B cell (primary cell): ENCODE measurements around the gene NRDE2. TPM values are rescaled to one million over a fixed set of nuclear protein-coding genes. Genes with fewer than 3 reads are reported as not detected.
"Not testable (repeated sequence)": the region's sequence is repeated elsewhere in the genome, so short reads cannot be mapped to it uniquely, and the experiment has no call there.

Source experiments
- ATAC-seq: fragments of 200-7000 bp; cut with Tn5 transposase; one replicate; pipeline ENCODE4 v1.10.0; 2021; ENCODE audit warnings: low read depth, mild to moderate bottlenecking, moderate number of reproducible peaks, moderate library complexity
- CTCF ChIA-PET: fragments of 350-600 bp; sonication (Branson Sonifier 250); formaldehyde crosslinking; loops from one replicate; lab custom pipeline; 2021; ENCODE audit warnings: antibody characterized with exemption, inconsistent platforms; lab: Charles Lee
- POLR2A ChIA-PET: fragments of 350-600 bp; sonication (Branson Sonifier 250); formaldehyde crosslinking; loops from one replicate; lab custom pipeline; 2021; ENCODE audit warnings: antibody characterized with exemption; lab: Charles Lee
- DNase-seq: peaks from one replicate; pipeline ENCODE4 v3.0.0; 2013
- H2AFZ ChIP-seq: 2 replicates; pipeline ENCODE4 v1.6.1; 2012; ENCODE audit warnings: mild to moderate bottlenecking, low read depth, low read length; ENCODE audit not compliant: insufficient read depth, poor library complexity, severe bottlenecking
- H3K27ac ChIP-seq, 2 donors: 1 replicate in 1 of 2; 2 replicates in 1 of 2; pipeline ENCODE4 v1.5.1; 2012 to 2013; ENCODE audit warnings: low read length in 2 of 2, mild to moderate bottlenecking in 2 of 2, moderate library complexity in 1 of 2
- H3K27me3 ChIP-seq, 4 experiments: fragments of 200-600 bp in 1 of 4; sonication (generic) in 1 of 4; replicated peaks in 1 of 4; 1 replicate in 2 of 4; 2 replicates in 2 of 4; pipeline versions ENCODE4 v1.6.1 to v1.7.0; 2013 to 2016; ENCODE audit warnings: low read length in 3 of 4, mild to moderate bottlenecking in 2 of 4, mixed read lengths in 1 of 4, moderate library complexity in 1 of 4; ENCODE audit not compliant: insufficient read depth in 4 of 4, control insufficient read depth in 3 of 4; ENCODE audit errors: control extremely low read depth in 1 of 4
- H3K36me3 ChIP-seq, 2 experiments: replicated peaks in 1 of 2; 1 replicate in 1 of 2; 2 replicates in 1 of 2; pipeline versions ENCODE4 v1.6.1 to v1.7.1; 2013; ENCODE audit warnings: low read length in 1 of 2; ENCODE audit not compliant: insufficient read depth in 2 of 2, control insufficient read depth in 1 of 2; ENCODE audit errors: control extremely low read depth in 1 of 2, extremely low read depth in 1 of 2
- H3K4me1 ChIP-seq, 2 donors: fragments of 200-600 bp in 1 of 2; sonication (generic) in 1 of 2; 1 replicate in 1 of 2; 2 replicates in 1 of 2; pipeline versions ENCODE4 v1.5.1 to v1.6.1; 2013 to 2017; ENCODE audit warnings: low read length in 2 of 2; ENCODE audit not compliant: control insufficient read depth in 2 of 2, insufficient read depth in 2 of 2
- H3K4me2 ChIP-seq: replicated peaks from 2 replicates; pipeline ENCODE3; 2012; ENCODE audit warnings: mild to moderate bottlenecking, low read depth, low read length; ENCODE audit not compliant: poor library complexity, severe bottlenecking
- H3K4me3 ChIP-seq, 5 experiments: fragments of 200-600 bp in 1 of 5; sonication (generic) in 1 of 5; 1 replicate in 3 of 5; 2 replicates in 2 of 5; pipeline versions ENCODE4 v1.5.1 to v1.7.0; 2011 to 2016; ENCODE audit warnings: low read length in 4 of 5, mild to moderate bottlenecking in 4 of 5, low read depth in 2 of 5, control low read depth in 1 of 5, moderate library complexity in 1 of 5; ENCODE audit not compliant: insufficient read depth in 1 of 5; ENCODE audit errors: control extremely low read depth in 1 of 5, extremely low read depth in 1 of 5
- H3K79me2 ChIP-seq: fragments of 200-600 bp; sonication (generic); one replicate; pipeline ENCODE4 v1.6.0; 2016; ENCODE audit warnings: low read length; ENCODE audit not compliant: control insufficient read depth, insufficient read depth
- H3K9ac ChIP-seq: fragments of 200-600 bp; sonication (generic); 2 replicates; pipeline ENCODE4 v1.6.1; 2017; ENCODE audit warnings: mild to moderate bottlenecking, low read length, moderate library complexity
- H3K9me3 ChIP-seq, 3 donors: one replicate each; pipeline versions ENCODE4 v1.6.1 to v1.7.1; 2013; ENCODE audit warnings: low read length in 2 of 3; ENCODE audit not compliant: control insufficient read depth in 2 of 3, insufficient read depth in 1 of 3; ENCODE audit errors: control extremely low read depth in 1 of 3
- H4K20me1 ChIP-seq: 2 replicates; pipeline ENCODE4 v1.6.0; 2012; ENCODE audit warnings: mild to moderate bottlenecking, low read length; ENCODE audit not compliant: insufficient read depth, control insufficient read depth, poor library complexity, severe bottlenecking
- H3K27ac Mint-ChIP-seq: one replicate; pipeline ENCODE4 v1.8.0; 2021; ENCODE audit warnings: mixed read lengths
- H3K27me3 Mint-ChIP-seq: one replicate; pipeline ENCODE4 v1.8.0; 2021; ENCODE audit warnings: mixed read lengths
- H3K4me1 Mint-ChIP-seq: one replicate; pipeline ENCODE4 v1.8.0; 2021; ENCODE audit warnings: mixed read lengths
- H3K4me3 Mint-ChIP-seq: one replicate; pipeline ENCODE4 v1.8.0; 2021; ENCODE audit warnings: mixed read lengths
- H3K9me3 Mint-ChIP-seq: one replicate; pipeline ENCODE4 v1.8.0; 2022; ENCODE audit warnings: mixed read lengths; ENCODE audit not compliant: insufficient read depth
- CTCF ChIP-seq: fragments of 200-600 bp; IDR thresholded peaks from one replicate; pipeline ENCODE4 v1.8.0; 2022; ENCODE audit warnings: antibody characterized with exemption, mild to moderate bottlenecking
- EZH2 ChIP-seq: IDR thresholded peaks from 2 replicates; pipeline ENCODE4 v1.6.1; 2012; ENCODE audit warnings: borderline replicate concordance, low read depth, mild to moderate bottlenecking, moderate library complexity, low read length; ENCODE audit not compliant: insufficient read depth, poor library complexity, severe bottlenecking
- WGBS: methylation state at CpG from one replicate; pipeline ENCODE4 v1.1.5; 2013; ENCODE audit warnings: missing lambda C conversion rate; ENCODE audit not compliant: insufficient coverage; 5-methylcytosine and 5-hydroxymethylcytosine counted together
- intact Hi-C: fragments of 100-400 bp; cut with micrococcal nuclease; formaldehyde crosslinking; loops from one replicate; pipeline ENCODE4 v1.10.0; 2022
- polyA plus RNA-seq: library from polyadenylated mRNA; depleted of rRNA; stranded (reverse); fragments of >200 nt; gene quantifications from 2 replicates; pipeline ENCODE4 v1.2.3, GENCODE V29; 2012
- total RNA-seq, 2 donors: library from RNA; stranded (reverse); fragments of 120-200 nt in 1 of 2; gene quantifications; 1 replicate in 1 of 2; 2 replicates in 1 of 2; pipeline versions ENCODE4 v1.2.3 to v1.2.4, GENCODE V29; 2013 to 2022

The NRDE2 gene
- total and polyA plus RNA-seq, 2 donors (not counting 1 experiment from before 2014, with no cell fraction given) = 5.3 to 35.8 TPM

DNA sequence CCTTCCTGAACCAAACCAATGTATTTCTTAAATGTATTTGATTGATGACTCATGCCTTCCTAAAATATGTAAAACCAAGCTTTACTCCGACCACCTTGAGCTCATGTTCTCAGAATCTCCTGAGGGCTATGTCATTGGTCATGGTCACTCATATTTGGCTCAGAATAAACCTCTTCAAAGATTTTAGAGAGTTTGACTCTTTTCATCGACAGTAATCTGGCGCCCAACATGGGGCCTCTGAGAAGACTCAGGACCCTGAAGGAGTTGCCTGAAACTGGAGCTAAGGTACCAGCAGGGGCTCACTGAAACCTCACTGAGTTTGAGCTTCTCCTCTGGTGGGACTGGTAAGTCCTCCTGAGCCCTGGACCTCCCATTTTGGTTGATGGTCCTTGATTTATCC lies 92.6 kb downstream of the NRDE2 start:
- Mint-ChIP-seq H3K4me3 (no peak overlapping the region), H3K27me3 (peaks cover 22% of the 10 kb centered on the region), H3K27ac (no peak overlapping the region), H3K4me1 (no peaks in the 10 kb centered on the region), H3K9me3 (peaks cover 18% of the 10 kb centered on the region)
- H3K9ac ChIP-seq = no peak overlapping the region
- DNase-seq (peak; percentile 18), ATAC-seq (no peak)
- 95% methylated on average over 3 of the region's 3 CpGs for WGBS
- H3K27me3 ChIP-seq = peaks cover 0 to 9% (median 2%) of the 10 kb centered on the region in 4 experiments
- H3K27ac ChIP-seq = no peak overlapping the region
- intact Hi-C loops = no loop called here
- ChIA-PET POLR2A (no interaction called here), CTCF (no interaction called here)
- H3K36me3 ChIP-seq = no peaks in the 10 kb centered on the region
- peaks cover 0 to 5% of the 10 kb centered on the region in 2 donors for H3K4me1 ChIP-seq
- H3K9me3 ChIP-seq = peaks cover 10 to 67% (median 56%) of the 10 kb centered on the region in 3 donors
- H3K79me2 ChIP-seq = no peaks in the 10 kb centered on the region
- TF ChIP-seq EZH2 (no peak), CTCF (no peak)
- no peak overlapping the region for H3K4me3 ChIP-seq
- no peak overlapping the region for H3K4me2 ChIP-seq
- H4K20me1 ChIP-seq = no peaks in the 10 kb centered on the region
- no peak overlapping the region for H2AFZ ChIP-seq

- intact Hi-C loops = no loop called here
- H3K9ac ChIP-seq = no peak overlapping the region
- no peak overlapping the region for H3K4me2 ChIP-seq
- ChIA-PET POLR2A (no interaction called here), CTCF (interaction anchor here (1.4 to 2.1 kb wide), 3 partner anchors 30 to 296 kb away, joined by 3 to 8 read pairs (median 5); no protein-coding TSS in a partner anchor)
- H3K4me3 ChIP-seq = no peak overlapping the region
- H3K27ac ChIP-seq = no peak overlapping the region
- Mint-ChIP-seq H3K4me1 (no peaks in the 10 kb centered on the region), H3K27ac (no peak overlapping the region), H3K27me3 (peaks cover 22% of the 10 kb centered on the region), H3K4me3 (peak overlapping the region; percentile 16), H3K9me3 (peaks cover 9% of the 10 kb centered on the region)
- DNase-seq (peak; percentile 47), ATAC-seq (no peak)
- H3K27me3 ChIP-seq = peaks cover 0 to 15% (median 2%) of the 10 kb centered on the region in 4 experiments
- no peak overlapping the region for H2AFZ ChIP-seq
- peaks cover 0 to 5% of the 10 kb centered on the region in 2 donors for H3K4me1 ChIP-seq
- peak; percentile 73 for TF ChIP-seq CTCF
- TF ChIP-seq EZH2 = no peak
- H3K79me2 ChIP-seq = no peaks in the 10 kb centered on the region
- peaks cover 10 to 56% (median 39%) of the 10 kb centered on the region in 3 donors for H3K9me3 ChIP-seq
- H4K20me1 ChIP-seq = no peaks in the 10 kb centered on the region
- H3K36me3 ChIP-seq = no peaks in the 10 kb centered on the region
- WGBS = 15% methylated on average over 22 of the region's 25 CpGs
These were observed 96.4 kb downstream of the NRDE2 start for GRCh38 chr14:90235179-90235976.

- ATAC-seq, H3K4me2 ChIP-seq, H3K36me3 ChIP-seq, intact Hi-C loops, H4K20me1 ChIP-seq, CTCF ChIA-PET, H2AFZ ChIP-seq, H3K27ac ChIP-seq, H3K4me3 Mint-ChIP-seq, H3K4me1 ChIP-seq, DNase-seq, H3K9ac ChIP-seq, H3K27ac Mint-ChIP-seq, H3K9me3 Mint-ChIP-seq, H3K4me1 Mint-ChIP-seq, H3K79me2 ChIP-seq, H3K27me3 ChIP-seq, H3K9me3 ChIP-seq, POLR2A ChIA-PET, H3K4me3 ChIP-seq: not testable (repeated sequence)
- H3K27me3 Mint-ChIP-seq = peaks cover 12% of the 10 kb centered on the region
- no CpG with 5 or more reads among the region's 1 CpG for WGBS
These were observed 101.8 kb downstream of the NRDE2 start for GRCh38 chr14:90229942-90230341.
